Measurements from ENCODE around the gene PRAF2.

The PRAF2 gene, protein sequence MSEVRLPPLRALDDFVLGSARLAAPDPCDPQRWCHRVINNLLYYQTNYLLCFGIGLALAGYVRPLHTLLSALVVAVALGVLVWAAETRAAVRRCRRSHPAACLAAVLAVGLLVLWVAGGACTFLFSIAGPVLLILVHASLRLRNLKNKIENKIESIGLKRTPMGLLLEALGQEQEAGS

GRCh38 chrX:49073601-49074575 lies at the start of gene PRAF2:
Gene PRAF2 (minus strand): TSS chrX:49074002. CDS start chrX:49073987, 15 bp downstream.
- H3K9ac ChIP-seq (ENCODE audit: low read depth, low read length) = peak within 1 kb of the TSS; percentile 24
- H3K4me1 ChIP-seq (ENCODE audit: control insufficient read depth, insufficient read depth, low read length) = no peaks in the 10 kb centered on the region
- H3K27me3 ChIP-seq (ENCODE audit: control insufficient read depth, insufficient read depth, low read length) = no peaks in the 10 kb centered on the region
- H3K9me3 ChIP-seq (ENCODE audit: control insufficient read depth, insufficient read depth, low read length) = no peaks in the 10 kb centered on the region
- peak within 1 kb of the TSS; percentile 73 for H3K4me3 ChIP-seq (ENCODE audit: low read depth, low read length)
- H3K36me3 ChIP-seq (ENCODE audit: control insufficient read depth, insufficient read depth, low read length) = peaks cover 3% of the 10 kb centered on the region

DNA sequence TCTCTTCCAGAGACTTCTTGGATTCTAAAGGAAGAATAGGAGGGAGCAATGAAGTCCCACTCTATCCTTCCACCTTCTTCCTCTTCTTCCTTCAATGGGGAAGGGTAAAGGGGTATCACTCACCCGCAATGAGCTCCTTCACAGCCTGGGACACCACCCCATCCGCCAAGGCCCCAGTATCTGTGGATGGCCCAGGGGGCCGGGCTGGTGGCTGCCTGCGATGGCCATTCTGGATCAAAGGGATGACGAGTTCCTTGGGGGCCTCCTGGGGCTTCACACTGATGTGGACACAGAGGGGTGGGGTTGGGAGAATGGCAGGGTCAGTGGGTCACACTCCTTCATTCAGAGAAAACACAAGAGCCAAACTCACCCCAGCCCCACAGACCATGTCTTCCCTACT lies 48.7 kb upstream of the PRAF2 start:
- H3K4me1 ChIP-seq (ENCODE audit: control insufficient read depth, insufficient read depth, low read length) = no peaks in the 10 kb centered on the region
- no peaks in the 10 kb centered on the region for H3K27me3 ChIP-seq (ENCODE audit: control insufficient read depth, insufficient read depth, low read length)
- H3K36me3 ChIP-seq (ENCODE audit: control insufficient read depth, insufficient read depth, low read length) = peaks cover 2% of the 10 kb centered on the region
- H3K9me3 ChIP-seq (ENCODE audit: control insufficient read depth, insufficient read depth, low read length) = no peaks in the 10 kb centered on the region
- H3K4me3 ChIP-seq (ENCODE audit: low read depth, low read length) = peak overlapping the region; percentile 76
- no peak overlapping the region for H3K9ac ChIP-seq (ENCODE audit: low read depth, low read length)

DNA sequence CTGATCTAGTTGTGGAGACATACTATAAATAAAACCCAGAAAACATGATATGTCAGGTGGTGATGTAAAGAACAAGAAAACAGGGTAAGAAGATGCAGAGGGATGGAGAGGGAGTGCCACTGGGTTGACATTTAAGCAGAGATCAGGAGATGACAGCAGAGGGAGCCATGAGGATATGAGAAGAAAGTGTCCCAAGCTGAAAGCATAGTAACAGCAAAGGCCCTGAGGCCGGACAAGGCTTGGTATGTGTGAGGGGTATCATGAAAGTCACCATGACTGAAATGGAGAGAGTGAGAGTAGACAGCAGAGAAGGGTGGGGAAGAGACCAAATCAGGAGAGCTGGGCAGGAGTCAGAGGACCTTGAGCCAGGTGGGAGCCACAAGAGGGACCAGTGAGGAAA lies 46.3 kb upstream of the PRAF2 start:
- no peak overlapping the region for H3K4me3 ChIP-seq (ENCODE audit: low read depth, low read length)
- no peaks in the 10 kb centered on the region for H3K27me3 ChIP-seq (ENCODE audit: control insufficient read depth, insufficient read depth, low read length)
- no peak overlapping the region for H3K9ac ChIP-seq (ENCODE audit: low read depth, low read length)
- H3K9me3 ChIP-seq (ENCODE audit: control insufficient read depth, insufficient read depth, low read length) = no peaks in the 10 kb centered on the region
- peaks cover 11% of the 10 kb centered on the region for H3K36me3 ChIP-seq (ENCODE audit: control insufficient read depth, insufficient read depth, low read length)
- no peaks in the 10 kb centered on the region for H3K4me1 ChIP-seq (ENCODE audit: control insufficient read depth, insufficient read depth, low read length)

DNA sequence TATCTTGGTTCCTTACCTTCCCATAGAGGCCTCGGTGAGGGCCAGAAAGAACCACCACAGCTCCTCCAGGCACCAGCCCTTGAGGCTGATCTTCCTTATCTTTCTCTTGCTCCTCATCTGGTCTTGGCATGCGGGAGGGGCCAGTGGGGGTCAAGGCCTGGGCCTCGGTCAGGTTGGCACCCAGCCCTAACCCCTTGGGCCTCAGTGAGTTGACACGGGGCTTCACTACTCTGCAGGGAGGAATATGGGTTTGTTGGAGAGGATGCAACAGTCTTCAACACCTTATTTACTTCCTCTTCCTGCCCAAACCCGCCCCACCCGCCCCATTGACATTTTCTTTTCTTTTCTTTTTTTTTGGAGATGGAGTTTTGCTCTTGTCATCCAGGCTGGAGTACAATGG lies 43.8 kb upstream of the PRAF2 start:
- H3K4me3 ChIP-seq (ENCODE audit: low read depth, low read length) = no peak overlapping the region
- H3K27me3 ChIP-seq (ENCODE audit: control insufficient read depth, insufficient read depth, low read length) = no peaks in the 10 kb centered on the region
- no peaks in the 10 kb centered on the region for H3K9me3 ChIP-seq (ENCODE audit: control insufficient read depth, insufficient read depth, low read length)
- no peaks in the 10 kb centered on the region for H3K4me1 ChIP-seq (ENCODE audit: control insufficient read depth, insufficient read depth, low read length)
- no peak overlapping the region for H3K9ac ChIP-seq (ENCODE audit: low read depth, low read length)
- peaks cover 16% of the 10 kb centered on the region for H3K36me3 ChIP-seq (ENCODE audit: control insufficient read depth, insufficient read depth, low read length)

DNA sequence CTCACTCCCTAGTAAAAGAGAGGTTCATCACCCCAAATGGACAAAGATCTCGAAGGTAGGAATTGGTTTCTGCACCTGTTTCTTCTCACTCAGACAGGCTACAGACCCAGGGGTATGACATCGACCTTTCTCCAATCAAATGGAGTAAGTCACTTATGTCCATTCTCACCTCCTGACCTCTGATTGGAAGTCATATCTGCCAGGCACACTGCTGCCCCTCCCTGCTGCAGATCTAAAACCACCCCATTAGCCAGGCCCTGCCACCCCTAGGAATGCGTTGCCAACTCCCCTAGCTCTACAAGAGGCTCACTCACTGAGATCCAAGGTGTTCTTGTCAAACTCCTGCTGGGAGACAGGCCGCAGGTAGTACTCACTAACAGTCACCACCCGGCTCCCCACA lies 42.9 kb upstream of the PRAF2 start:
- no peak overlapping the region for H3K4me3 ChIP-seq (ENCODE audit: low read depth, low read length)
- no peaks in the 10 kb centered on the region for H3K27me3 ChIP-seq (ENCODE audit: control insufficient read depth, insufficient read depth, low read length)
- no peaks in the 10 kb centered on the region for H3K9me3 ChIP-seq (ENCODE audit: control insufficient read depth, insufficient read depth, low read length)
- no peaks in the 10 kb centered on the region for H3K4me1 ChIP-seq (ENCODE audit: control insufficient read depth, insufficient read depth, low read length)
- peaks cover 16% of the 10 kb centered on the region for H3K36me3 ChIP-seq (ENCODE audit: control insufficient read depth, insufficient read depth, low read length)
- H3K9ac ChIP-seq (ENCODE audit: low read depth, low read length) = no peak overlapping the region

DNA sequence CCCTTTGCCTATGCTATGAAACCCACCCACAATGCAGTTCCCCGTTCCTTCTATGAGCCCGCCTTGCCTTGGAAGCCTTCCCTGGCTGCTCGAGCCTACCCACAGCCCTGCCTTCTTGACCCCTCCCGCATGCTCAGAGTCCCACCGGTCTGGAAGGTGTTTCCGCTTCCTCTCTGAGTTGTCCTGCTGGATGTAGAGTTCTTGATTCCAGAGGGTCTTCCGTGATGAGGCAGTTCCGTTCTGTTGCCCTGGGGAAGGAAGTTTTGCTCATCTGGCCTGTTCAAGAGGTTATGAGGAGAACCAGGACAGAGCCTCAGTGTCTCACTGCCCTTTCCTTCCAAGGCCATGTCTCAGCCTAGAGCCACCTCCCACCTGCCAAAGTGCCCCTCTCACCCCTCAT lies 42.3 kb upstream of the PRAF2 start:
- Histone ChIP-seq H3K36me3 (ENCODE audit: control insufficient read depth, insufficient read depth, low read length) (peaks cover 16% of the 10 kb centered on the region), H3K9ac (ENCODE audit: low read depth, low read length) (no peak overlapping the region), H3K9me3 (ENCODE audit: control insufficient read depth, insufficient read depth, low read length) (no peaks in the 10 kb centered on the region), H3K4me3 (ENCODE audit: low read depth, low read length) (no peak overlapping the region), H3K4me1 (ENCODE audit: control insufficient read depth, insufficient read depth, low read length) (no peaks in the 10 kb centered on the region), H3K27me3 (ENCODE audit: control insufficient read depth, insufficient read depth, low read length) (no peaks in the 10 kb centered on the region)

- no peaks in the 10 kb centered on the region for H3K4me1 ChIP-seq (ENCODE audit: control insufficient read depth, insufficient read depth, low read length)
- no peaks in the 10 kb centered on the region for H3K9me3 ChIP-seq (ENCODE audit: control insufficient read depth, insufficient read depth, low read length)
- no peak overlapping the region for H3K4me3 ChIP-seq (ENCODE audit: low read depth, low read length)
- H3K36me3 ChIP-seq (ENCODE audit: control insufficient read depth, insufficient read depth, low read length) = peaks cover 10% of the 10 kb centered on the region
- H3K27me3 ChIP-seq (ENCODE audit: control insufficient read depth, insufficient read depth, low read length) = no peaks in the 10 kb centered on the region
- H3K9ac ChIP-seq (ENCODE audit: low read depth, low read length) = no peak overlapping the region
These were observed 38.0 kb upstream of the PRAF2 start for GRCh38 chrX:49111791-49112190.

- Histone ChIP-seq H3K9ac (ENCODE audit: low read depth, low read length) (no peak overlapping the region), H3K9me3 (ENCODE audit: control insufficient read depth, insufficient read depth, low read length) (no peaks in the 10 kb centered on the region), H3K36me3 (ENCODE audit: control insufficient read depth, insufficient read depth, low read length) (peaks cover 5% of the 10 kb centered on the region), H3K27me3 (ENCODE audit: control insufficient read depth, insufficient read depth, low read length) (no peaks in the 10 kb centered on the region), H3K4me3 (ENCODE audit: low read depth, low read length) (no peak overlapping the region), H3K4me1 (ENCODE audit: control insufficient read depth, insufficient read depth, low read length) (no peaks in the 10 kb centered on the region)
These were observed 36.6 kb upstream of the PRAF2 start for GRCh38 chrX:49110417-49110816.

GRCh38 chrX:49108641-49109040 lies 34.8 kb upstream of the PRAF2 start:
- Histone ChIP-seq H3K4me3 (ENCODE audit: low read depth, low read length) (no peak overlapping the region), H3K36me3 (ENCODE audit: control insufficient read depth, insufficient read depth, low read length) (peaks cover 3% of the 10 kb centered on the region), H3K27me3 (ENCODE audit: control insufficient read depth, insufficient read depth, low read length) (no peaks in the 10 kb centered on the region), H3K4me1 (ENCODE audit: control insufficient read depth, insufficient read depth, low read length) (no peaks in the 10 kb centered on the region), H3K9me3 (ENCODE audit: control insufficient read depth, insufficient read depth, low read length) (no peaks in the 10 kb centered on the region), H3K9ac (ENCODE audit: low read depth, low read length) (no peak overlapping the region)

GRCh38 chrX:49106930-49107329 lies 33.1 kb upstream of the PRAF2 start:
- no peaks in the 10 kb centered on the region for H3K36me3 ChIP-seq (ENCODE audit: control insufficient read depth, insufficient read depth, low read length)
- H3K9me3 ChIP-seq (ENCODE audit: control insufficient read depth, insufficient read depth, low read length) = no peaks in the 10 kb centered on the region
- no peaks in the 10 kb centered on the region for H3K4me1 ChIP-seq (ENCODE audit: control insufficient read depth, insufficient read depth, low read length)
- no peak overlapping the region for H3K4me3 ChIP-seq (ENCODE audit: low read depth, low read length)
- H3K27me3 ChIP-seq (ENCODE audit: control insufficient read depth, insufficient read depth, low read length) = no peaks in the 10 kb centered on the region
- H3K9ac ChIP-seq (ENCODE audit: low read depth, low read length) = no peak overlapping the region

DNA sequence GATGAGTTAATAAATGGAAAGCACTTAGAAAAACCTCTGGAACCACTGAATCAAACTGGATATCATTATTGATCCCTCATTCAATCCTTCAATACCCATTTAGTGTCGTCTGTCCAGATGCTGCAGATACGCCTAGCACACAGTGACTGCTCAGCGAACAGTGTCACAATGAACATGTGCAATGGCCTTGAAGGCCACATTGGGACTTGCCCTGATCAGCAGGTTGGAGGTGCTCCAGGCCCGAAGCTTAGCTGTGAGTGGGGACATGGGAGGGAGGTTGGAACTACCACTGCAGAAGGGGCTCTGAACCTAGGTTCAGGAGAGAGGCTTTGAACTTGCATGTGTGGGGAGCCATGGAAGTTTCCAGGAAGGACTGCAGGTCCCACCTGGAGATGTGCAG lies 32.5 kb upstream of the PRAF2 start:
- Histone ChIP-seq H3K36me3 (ENCODE audit: control insufficient read depth, insufficient read depth, low read length) (no peaks in the 10 kb centered on the region), H3K9ac (ENCODE audit: low read depth, low read length) (no peak overlapping the region), H3K4me1 (ENCODE audit: control insufficient read depth, insufficient read depth, low read length) (no peaks in the 10 kb centered on the region), H3K9me3 (ENCODE audit: control insufficient read depth, insufficient read depth, low read length) (no peaks in the 10 kb centered on the region), H3K27me3 (ENCODE audit: control insufficient read depth, insufficient read depth, low read length) (no peaks in the 10 kb centered on the region), H3K4me3 (ENCODE audit: low read depth, low read length) (no peak overlapping the region)

- no peaks in the 10 kb centered on the region for H3K36me3 ChIP-seq (ENCODE audit: control insufficient read depth, insufficient read depth, low read length)
- H3K9ac ChIP-seq (ENCODE audit: low read depth, low read length) = no peak overlapping the region
- H3K4me1 ChIP-seq (ENCODE audit: control insufficient read depth, insufficient read depth, low read length) = no peaks in the 10 kb centered on the region
- no peaks in the 10 kb centered on the region for H3K27me3 ChIP-seq (ENCODE audit: control insufficient read depth, insufficient read depth, low read length)
- H3K9me3 ChIP-seq (ENCODE audit: control insufficient read depth, insufficient read depth, low read length) = no peaks in the 10 kb centered on the region
- H3K4me3 ChIP-seq (ENCODE audit: low read depth, low read length) = no peak overlapping the region
These were observed 29.8 kb upstream of the PRAF2 start for GRCh38 chrX:49103637-49104036.
